ENCODE measurements around the gene NKAPD1.
"Not testable (repeated sequence)": the region's sequence is repeated elsewhere in the genome, so short reads cannot be mapped to it uniquely, and the experiment has no call there.

The NKAPD1 gene

DNA sequence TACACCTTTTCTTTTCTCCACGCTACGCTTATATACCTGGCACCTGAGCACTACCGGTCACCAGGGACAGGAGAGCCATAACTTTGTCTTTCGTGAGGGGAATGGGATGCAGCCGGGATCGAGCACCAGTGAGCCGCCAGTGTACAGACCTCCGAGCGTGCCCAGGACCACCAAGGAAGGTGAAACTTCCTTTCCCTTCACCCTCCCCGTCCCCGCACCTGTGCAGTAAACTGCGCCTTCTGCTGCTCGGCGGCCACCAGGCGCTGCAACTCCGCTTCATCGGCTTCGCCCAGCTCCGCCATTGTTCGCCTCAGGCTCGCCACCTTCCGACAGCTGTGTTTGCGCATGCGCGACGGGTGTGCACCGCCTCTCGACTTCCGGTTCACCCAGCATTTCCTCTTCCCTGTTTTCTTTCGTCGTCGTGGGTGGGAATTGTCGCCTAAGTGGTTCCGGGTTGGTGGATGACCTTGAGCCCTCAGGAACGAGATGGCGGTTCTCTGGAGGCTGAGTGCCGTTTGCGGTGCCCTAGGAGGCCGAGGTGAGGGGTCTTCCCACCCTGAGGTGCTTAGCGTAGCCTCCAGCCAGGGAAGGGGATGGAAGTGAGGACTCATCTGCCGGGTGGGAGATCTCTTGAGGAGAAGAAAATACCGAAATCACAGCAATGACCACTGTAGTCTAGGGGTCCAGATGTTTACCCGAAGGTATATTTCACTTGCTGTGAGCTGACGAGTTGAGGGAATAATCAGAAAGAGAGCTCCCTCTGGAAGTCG is 12.5 kb downstream of the NKAPD1 start, which contains the start of the genes SDHD and TIMM8B:
Gene SDHD (plus strand): TSS at position 452 of the 770 bp plus-strand sequence. CDS start 35 bp downstream, at position 487.
Gene TIMM8B (minus strand): TSS at position 335 of the 770 bp plus-strand sequence. CDS start 33 bp downstream, at position 302.
- DNase-seq: peak; percentile 97

DNA sequence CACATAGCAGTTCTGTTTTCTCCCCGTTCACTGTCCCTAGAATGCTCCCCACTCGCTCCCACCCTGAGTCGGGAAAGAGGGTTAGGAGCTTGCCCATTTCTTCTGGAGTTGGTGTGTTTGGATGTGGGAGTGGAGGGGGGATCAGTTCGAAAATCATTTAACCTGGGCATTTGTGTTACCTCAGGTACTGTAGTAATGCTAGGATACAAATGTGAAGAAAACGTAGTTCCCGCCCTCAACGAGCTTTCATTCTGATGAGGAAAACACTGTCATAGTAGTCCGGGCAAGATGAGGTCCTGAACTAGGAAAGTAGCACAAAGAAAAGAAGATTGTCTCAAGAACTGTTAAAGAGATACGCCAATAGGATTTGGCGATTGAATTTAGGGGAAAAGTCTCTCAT is 13.1 kb downstream of the NKAPD1 start:
- DNase-seq: no peak

DNA sequence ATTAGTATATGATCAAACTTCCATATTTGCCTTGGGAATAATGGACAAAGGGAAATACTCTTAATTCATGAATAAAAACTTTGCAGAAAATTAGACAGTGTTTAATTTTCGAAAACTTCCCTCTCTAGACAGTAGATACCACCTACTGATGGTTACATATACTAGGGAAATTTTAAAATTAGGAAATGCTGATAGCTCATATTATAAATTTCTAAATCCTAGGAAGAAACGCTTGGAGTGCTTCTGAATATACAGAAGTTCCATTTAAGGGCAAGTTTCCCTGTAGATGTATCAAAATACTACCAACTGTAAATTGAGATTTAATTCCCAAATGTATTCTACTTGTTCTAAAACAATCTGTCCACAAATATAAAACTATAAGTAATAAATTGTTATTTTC is 21.2 kb downstream of the NKAPD1 start:
- not testable (repeated sequence) for DNase-seq

GRCh38 chr11:112096194-112096593 is 22.1 kb downstream of the NKAPD1 start:
- no peak for DNase-seq

- no peak for DNase-seq
Observed at GRCh38 chr11:112097734-112098528, 23.8 kb downstream of the NKAPD1 start.

- no peak for DNase-seq
Observed at GRCh38 chr11:112100462-112100861, 26.4 kb downstream of the NKAPD1 start.

DNA sequence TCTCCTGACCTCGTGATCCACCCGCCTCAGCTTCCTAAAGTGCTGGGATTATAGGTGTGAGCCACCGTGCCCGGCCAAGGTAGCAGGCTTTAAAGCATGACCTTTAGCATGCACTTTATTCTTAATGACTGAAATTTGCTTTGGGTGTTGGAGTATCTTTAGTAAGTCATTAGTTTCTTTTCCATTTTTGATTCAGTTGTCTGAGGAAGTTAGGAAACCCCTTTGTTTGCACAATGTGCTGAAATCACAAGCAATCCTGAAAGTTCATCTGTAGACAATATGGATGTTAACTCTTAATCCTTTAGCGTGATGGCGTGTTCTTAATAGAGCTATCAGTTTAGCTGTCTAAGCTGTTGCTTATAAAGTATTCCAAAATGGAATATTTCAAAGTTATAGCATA is 29.3 kb downstream of the NKAPD1 start:
- DNase-seq: no peak

DNA sequence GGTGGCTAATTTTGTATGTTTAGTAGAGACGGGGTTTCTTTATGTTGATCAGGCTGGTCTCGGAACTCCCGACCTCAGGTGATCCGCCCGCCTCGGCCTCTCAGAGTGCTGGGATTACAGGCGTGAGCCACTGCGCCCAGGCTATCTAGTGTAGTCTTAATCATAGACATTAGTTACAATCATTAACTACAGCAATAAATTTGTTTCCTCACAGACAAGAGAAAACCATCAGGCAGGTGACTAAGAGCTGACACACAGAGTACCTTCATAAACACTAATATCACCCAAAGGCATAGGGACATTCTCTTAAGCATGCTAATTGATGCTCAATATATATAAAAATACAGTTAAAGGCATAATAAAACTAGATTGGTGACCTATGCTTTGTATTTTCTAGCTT is 32.0 kb downstream of the NKAPD1 start:
- DNase-seq: no peak

DNA sequence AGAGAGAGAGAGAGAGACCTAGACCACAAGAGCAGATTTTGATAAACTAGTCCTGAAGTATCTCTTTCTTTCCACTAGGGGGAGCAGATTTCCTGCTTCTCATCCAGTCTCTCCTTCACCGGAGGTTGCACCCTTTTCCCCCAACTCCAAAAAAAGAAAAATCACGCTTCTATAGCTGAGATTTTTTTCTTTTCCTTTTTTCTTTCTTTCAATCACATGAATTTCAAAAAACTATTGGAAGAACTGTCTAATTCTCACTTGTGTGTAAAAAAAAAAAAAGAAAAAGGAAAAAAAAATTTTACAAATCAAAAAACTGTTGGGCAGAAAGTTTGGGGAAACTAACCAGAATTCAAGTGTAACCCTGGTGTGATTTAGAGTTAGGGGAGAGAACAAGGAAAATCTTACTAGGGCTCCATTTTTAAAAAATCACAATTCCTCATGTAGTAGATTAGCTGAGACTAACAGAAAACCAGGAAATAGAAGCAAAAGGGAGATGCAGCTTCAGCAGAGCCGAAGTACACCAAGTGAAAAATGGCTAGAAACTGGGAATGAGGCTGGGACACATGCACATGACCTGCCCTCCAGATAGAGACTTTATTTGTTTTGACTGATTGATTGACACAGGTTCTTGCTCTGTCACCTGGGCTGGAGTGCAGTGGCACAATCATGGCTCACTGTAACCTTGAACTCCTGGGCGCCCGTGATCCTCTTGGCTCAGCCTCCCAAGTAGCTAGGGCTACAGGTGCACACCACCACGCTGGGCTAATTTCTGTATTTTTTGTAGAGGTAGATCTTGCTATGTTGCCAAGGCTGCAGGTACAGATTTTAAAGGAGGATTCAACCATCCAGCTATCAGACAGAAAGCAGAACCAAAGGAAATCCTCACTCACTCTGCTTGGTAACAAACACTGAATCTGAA is 39.7 kb downstream of the NKAPD1 start:
- DNase-seq: peak in 1 of 2 donors; percentile 47

DNA sequence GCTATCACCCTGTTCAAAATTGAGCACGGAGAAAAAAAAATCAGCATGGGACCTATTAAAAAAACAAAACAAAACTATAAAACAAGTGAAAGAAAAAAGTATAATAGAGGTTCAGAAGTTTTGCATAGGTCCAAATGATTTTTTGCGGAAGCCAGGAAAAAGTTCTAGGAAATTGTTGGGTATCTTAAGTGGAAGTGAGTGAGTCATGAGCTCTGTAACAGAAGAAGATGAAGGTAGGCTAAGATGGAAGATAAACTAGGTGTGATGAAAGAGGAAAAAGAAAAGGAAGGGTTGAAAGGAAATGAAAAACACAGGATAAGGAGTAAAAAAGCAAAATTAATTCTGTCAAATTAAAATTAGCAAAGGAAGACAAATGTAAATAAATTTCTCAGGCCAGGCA is 40.4 kb downstream of the NKAPD1 start:
- no peak for DNase-seq

- DNase-seq: no peak
Observed at GRCh38 chr11:112115386-112115785, 41.3 kb downstream of the NKAPD1 start.

GRCh38 chr11:112118176-112118575 is 44.1 kb downstream of the NKAPD1 start:
- no peak for DNase-seq

- no peak for DNase-seq
Observed at GRCh38 chr11:112121981-112122615, 48.0 kb downstream of the NKAPD1 start.

GRCh38 chr11:112123129-112123528 is 49.0 kb downstream of the NKAPD1 start:
- no peak for DNase-seq

DNA sequence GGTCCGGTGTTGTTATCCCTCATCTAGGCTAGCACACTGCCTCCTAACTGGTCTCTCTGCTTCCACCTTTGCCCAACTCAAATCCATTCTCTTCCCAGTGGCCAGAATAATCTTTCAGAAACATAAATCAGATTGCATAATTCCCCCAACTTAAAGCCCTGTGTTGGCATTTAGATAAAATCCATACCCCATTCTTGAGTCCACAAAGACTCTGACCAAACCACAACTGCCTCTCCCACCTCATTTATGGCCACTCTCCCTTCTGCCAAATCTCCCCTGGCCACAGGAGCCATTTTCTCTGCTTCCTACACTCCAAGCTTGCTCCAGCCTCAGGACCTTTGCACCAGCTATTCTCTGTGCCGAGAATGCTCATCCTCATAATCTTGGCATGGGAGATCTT is 53.0 kb downstream of the NKAPD1 start:
- no peak for DNase-seq

- no peak for DNase-seq
Observed at GRCh38 chr11:112128483-112129121, 54.5 kb downstream of the NKAPD1 start.

DNA sequence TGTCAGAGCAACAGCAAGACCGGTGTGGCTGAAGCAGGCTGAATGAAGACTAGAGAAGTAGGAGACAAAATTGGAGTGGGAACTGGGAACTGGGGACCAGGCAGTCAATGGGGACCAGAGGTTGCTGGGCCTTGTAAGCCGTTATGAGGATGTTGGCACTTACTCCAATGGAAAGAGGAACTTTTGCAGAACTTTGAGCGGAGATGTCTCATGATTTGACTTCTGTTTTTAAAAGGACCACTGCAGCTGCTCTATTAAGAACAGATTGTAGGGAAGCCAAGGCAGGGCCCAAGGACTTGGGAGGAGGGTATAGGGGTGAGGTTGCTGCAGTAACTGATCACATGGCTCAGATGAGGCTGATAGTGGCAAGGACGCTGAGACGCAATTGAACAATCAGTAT is 55.6 kb downstream of the NKAPD1 start:
- DNase-seq: peak in 1 of 2 donors; percentile 2

DNA sequence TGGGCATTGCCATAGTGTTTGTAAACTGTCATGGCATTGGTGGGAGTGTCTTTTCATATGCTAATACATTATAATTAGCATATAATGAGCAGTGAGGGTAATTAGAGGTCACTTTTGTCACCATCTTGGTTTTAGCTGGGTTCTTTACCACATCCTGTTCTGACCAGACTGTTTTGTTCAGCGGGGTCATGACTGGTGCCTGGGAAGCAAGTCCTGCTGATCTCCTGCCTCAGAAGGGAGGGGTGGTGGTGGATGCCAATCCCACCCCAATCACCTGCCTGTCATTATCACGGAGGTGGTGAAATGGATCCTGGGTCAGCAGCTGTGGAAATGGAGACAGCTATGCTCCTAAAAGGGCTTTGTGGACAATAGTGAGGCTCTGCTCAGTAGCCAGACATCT is 58.6 kb downstream of the NKAPD1 start:
- no peak for DNase-seq

DNA sequence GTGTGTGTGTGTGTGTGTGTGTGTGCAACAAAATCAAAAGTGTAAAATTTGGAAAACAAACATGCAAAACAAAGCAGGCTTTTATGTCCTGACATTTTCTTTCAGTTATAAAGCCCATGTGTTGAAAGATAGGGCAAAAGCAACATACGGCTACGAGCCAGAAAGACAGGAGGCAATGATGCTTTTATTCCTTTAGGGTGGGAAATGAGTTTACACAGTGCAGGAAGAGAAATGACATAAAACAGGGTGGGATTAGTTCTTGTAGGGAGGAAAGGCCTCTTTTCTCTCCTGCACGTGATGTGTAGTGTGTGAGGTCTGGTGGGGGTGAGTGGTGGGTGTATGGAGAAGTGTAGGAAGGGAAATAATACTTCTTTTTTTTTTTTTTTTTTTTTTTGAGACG is 60.4 kb downstream of the NKAPD1 start:
- no peak for DNase-seq

Data from CD4-positive, alpha-beta T cell treated with Interleukin-1 beta for 1 hour (primary cell).